CD8-positive, alpha-beta memory T cell (primary cell): ENCODE results near the gene SEMA5B. TPM values are rescaled to one million over a fixed set of nuclear protein-coding genes. Genes with fewer than 3 reads are reported as not detected.

Experiments used
- CTCF ChIA-PET: fragments of 350-600 bp; sonication (Branson Sonifier 250); formaldehyde crosslinking; loops from one replicate; lab custom pipeline; 2021; ENCODE audit warnings: antibody characterized with exemption; lab: Charles Lee
- POLR2A ChIA-PET: fragments of 350-600 bp; sonication (Branson Sonifier 250); formaldehyde crosslinking; loops from one replicate; lab custom pipeline; 2021; ENCODE audit warnings: antibody characterized with exemption; lab: Charles Lee
- DNase-seq, 5 donors: peaks; one replicate each; pipeline versions ENCODE4 v3.0.0 to v3.0.0-alpha.2; 2020 to 2022; ENCODE audit warnings: mixed read lengths in 1 of 5
- H3K27ac ChIP-seq: one replicate; pipeline ENCODE4 v1.7.0; 2013; ENCODE audit warnings: low read depth, mild to moderate bottlenecking, low read length, moderate library complexity
- H3K27me3 ChIP-seq: 2 replicates; pipeline ENCODE4 v1.7.0; 2013; ENCODE audit warnings: low read length, mild to moderate bottlenecking; ENCODE audit not compliant: insufficient read depth, poor library complexity, severe bottlenecking
- H3K36me3 ChIP-seq: 2 replicates; pipeline ENCODE4 v1.7.0; 2013; ENCODE audit warnings: mild to moderate bottlenecking, low read length, moderate library complexity; ENCODE audit not compliant: insufficient read depth
- H3K4me1 ChIP-seq: 2 replicates; pipeline ENCODE4 v1.7.0; 2013; ENCODE audit warnings: mild to moderate bottlenecking, low read length, moderate library complexity; ENCODE audit not compliant: insufficient read depth
- H3K4me3 ChIP-seq: 2 replicates; pipeline ENCODE4 v1.7.0; 2013; ENCODE audit warnings: mild to moderate bottlenecking, low read length
- H3K9me3 ChIP-seq: 2 replicates; pipeline ENCODE4 v1.7.0; 2013; ENCODE audit warnings: mild to moderate bottlenecking, low read length
- H3K27ac Mint-ChIP-seq, 8 donors: one replicate each; pipeline ENCODE4 v1.8.0; 2020 to 2021; ENCODE audit warnings: mixed read lengths in 8 of 8, mild to moderate bottlenecking in 6 of 8, inconsistent platforms in 3 of 8, moderate library complexity in 3 of 8
- H3K27me3 Mint-ChIP-seq, 2 donors: one replicate each; pipeline ENCODE4 v1.8.0; 2020 to 2021; ENCODE audit warnings: mixed read lengths in 2 of 2, mild to moderate bottlenecking in 1 of 2, moderate library complexity in 1 of 2
- H3K36me3 Mint-ChIP-seq, 3 donors: one replicate each; pipeline ENCODE4 v1.8.0; 2020 to 2021; ENCODE audit warnings: mixed read lengths in 3 of 3, inconsistent platforms in 1 of 3, mild to moderate bottlenecking in 1 of 3
- H3K4me1 Mint-ChIP-seq, 3 donors: one replicate each; pipeline ENCODE4 v1.8.0; 2020 to 2021; ENCODE audit warnings: mixed read lengths in 3 of 3, inconsistent platforms in 1 of 3, mild to moderate bottlenecking in 1 of 3
- H3K4me3 Mint-ChIP-seq, 7 donors: one replicate each; pipeline ENCODE4 v1.8.0; 2020 to 2021; ENCODE audit warnings: mixed read lengths in 7 of 7, mild to moderate bottlenecking in 6 of 7, moderate library complexity in 4 of 7, inconsistent platforms in 2 of 7
- H3K9me3 Mint-ChIP-seq, 5 donors: one replicate each; pipeline ENCODE4 v1.8.0; 2020 to 2022; ENCODE audit warnings: mixed read lengths in 5 of 5, mild to moderate bottlenecking in 3 of 5, moderate library complexity in 2 of 5, inconsistent platforms in 1 of 5
- polyA plus RNA-seq: library from polyadenylated mRNA; unstranded; fragments of 300-500 nt; fragmentation: Illumina TruSeq; gene quantifications from one replicate; pipeline ENCODE4 v1.2.3, GENCODE V29; 2021
- total RNA-seq, 2 experiments: library from RNA; stranded (reverse); gene quantifications; one replicate each; pipeline ENCODE4 v1.2.3, GENCODE V29; 2021

The SEMA5B gene
- total and polyA plus RNA-seq, 3 experiments from 2014 or later, result not detected

DNA sequence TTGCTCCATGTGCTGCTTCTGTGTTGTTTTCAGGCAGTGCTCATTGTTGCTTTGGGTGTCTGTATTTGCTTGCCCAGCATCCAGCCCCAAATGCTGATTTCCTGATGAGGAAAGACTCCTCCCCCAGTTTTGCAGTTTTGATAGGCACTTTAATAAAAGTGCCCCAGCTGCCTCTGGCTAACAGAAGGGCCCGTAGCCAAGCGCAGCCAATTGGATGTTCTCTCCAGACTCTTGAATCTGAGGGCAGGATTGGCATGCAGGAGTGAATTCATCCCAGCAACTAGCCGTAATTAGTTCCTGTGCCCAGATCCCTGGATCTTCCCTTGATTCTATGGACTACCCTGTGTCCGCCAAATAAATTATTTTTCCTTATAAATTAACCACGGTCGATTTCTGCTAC lies 14.8 kb upstream of the SEMA5B start:
- Histone ChIP-seq H3K4me1 (no peaks in the 10 kb centered on the region), H3K4me3 (no peak overlapping the region), H3K36me3 (no peaks in the 10 kb centered on the region), H3K9me3 (no peaks in the 10 kb centered on the region), H3K27me3 (peaks cover under 1% of the 10 kb centered on the region), H3K27ac (no peak overlapping the region)
- Mint-ChIP-seq H3K4me1 (no peaks in the 10 kb centered on the region), H3K27ac (no peak overlapping the region), H3K27me3 (peaks cover 17 to 56% of the 10 kb centered on the region in 2 donors), H3K4me3 (no peak overlapping the region), H3K9me3 (no peaks in the 10 kb centered on the region), H3K36me3 (peaks cover 0 to 3% (median 0%) of the 10 kb centered on the region in 3 donors)
- ChIA-PET POLR2A (no interaction called here), CTCF (no interaction called here)
- no peak for DNase-seq

DNA sequence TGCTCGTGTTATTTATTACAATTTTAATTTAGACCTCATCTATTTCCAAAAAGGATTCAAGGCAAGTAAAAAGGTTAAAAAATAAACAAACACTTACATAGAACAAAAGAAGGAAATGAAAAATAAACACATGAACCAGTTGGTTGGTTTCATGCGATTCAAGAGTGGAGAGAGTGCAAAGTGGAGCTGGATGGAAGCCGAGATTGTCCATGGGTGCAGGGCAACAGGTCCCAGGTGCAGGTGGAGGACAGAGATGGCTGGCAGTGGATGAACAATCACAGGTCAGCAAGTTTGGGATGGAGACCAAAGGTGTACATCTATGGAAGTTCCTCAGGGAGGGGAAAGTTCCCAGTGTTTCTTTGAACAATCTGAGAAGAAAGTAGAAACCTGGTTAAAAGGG lies 11.6 kb upstream of the SEMA5B start:
- ChIA-PET CTCF (no interaction called here), POLR2A (no interaction called here)
- no peaks in the 10 kb centered on the region for H3K36me3 Mint-ChIP-seq
- DNase-seq, result no peak
- no peak overlapping the region for H3K4me3 Mint-ChIP-seq
- H3K27me3 Mint-ChIP-seq, result peaks cover 27 to 72% of the 10 kb centered on the region in 2 donors
- Histone ChIP-seq H3K36me3 (no peaks in the 10 kb centered on the region), H3K4me3 (no peak overlapping the region), H3K27ac (no peak overlapping the region), H3K27me3 (peaks cover 14% of the 10 kb centered on the region), H3K9me3 (no peaks in the 10 kb centered on the region), H3K4me1 (no peaks in the 10 kb centered on the region)
- H3K9me3 Mint-ChIP-seq, result no peaks in the 10 kb centered on the region
- H3K27ac Mint-ChIP-seq, result no peak overlapping the region
- no peaks in the 10 kb centered on the region for H3K4me1 Mint-ChIP-seq

DNA sequence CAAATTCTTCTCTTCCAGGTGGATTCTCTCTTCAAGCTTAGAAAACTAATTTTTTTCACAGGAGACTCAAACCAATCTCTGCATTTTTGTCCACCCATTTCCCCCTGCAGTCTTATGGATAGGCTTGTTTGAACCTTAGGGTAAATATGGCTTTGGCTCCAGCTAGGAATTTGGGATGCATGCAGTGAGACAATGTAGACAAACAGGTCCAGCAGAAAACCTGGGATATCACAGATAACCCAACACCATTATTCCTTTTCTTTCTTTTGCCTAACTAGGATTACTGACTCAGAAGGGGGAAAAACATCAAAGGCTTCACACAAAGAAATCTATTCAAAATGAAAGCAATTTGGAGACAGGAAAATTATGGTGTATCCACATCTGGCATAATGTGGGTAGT lies 11.2 kb upstream of the SEMA5B start:
- Histone ChIP-seq H3K36me3 (no peaks in the 10 kb centered on the region), H3K27ac (no peak overlapping the region), H3K4me3 (no peak overlapping the region), H3K9me3 (no peaks in the 10 kb centered on the region), H3K4me1 (no peaks in the 10 kb centered on the region), H3K27me3 (peaks cover 17% of the 10 kb centered on the region)
- Mint-ChIP-seq H3K36me3 (no peaks in the 10 kb centered on the region), H3K9me3 (no peaks in the 10 kb centered on the region), H3K27me3 (peaks cover 26 to 72% of the 10 kb centered on the region in 2 donors), H3K4me1 (no peaks in the 10 kb centered on the region), H3K27ac (no peak overlapping the region), H3K4me3 (no peak overlapping the region)
- ChIA-PET POLR2A (no interaction called here), CTCF (no interaction called here)
- DNase-seq, result no peak

DNA sequence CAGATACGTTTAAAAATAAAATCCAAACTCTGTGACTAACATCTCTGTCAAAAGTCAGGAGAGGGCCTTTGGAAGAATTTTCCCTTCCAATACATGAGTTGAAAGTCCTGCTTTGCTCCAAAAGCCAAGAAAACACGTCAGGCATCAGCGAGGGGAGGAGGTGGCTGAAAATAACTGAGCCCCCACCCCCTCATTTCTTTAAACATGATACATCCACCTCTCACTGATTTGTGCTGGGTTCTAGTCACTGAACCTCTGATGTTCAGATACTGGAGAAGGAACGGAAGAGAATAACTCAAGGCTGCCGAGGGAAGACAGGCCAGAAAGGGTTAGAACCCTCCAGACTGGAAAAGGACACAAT lies 9.4 kb upstream of the SEMA5B start:
- Histone ChIP-seq H3K4me3 (no peak overlapping the region), H3K4me1 (no peaks in the 10 kb centered on the region), H3K27me3 (peaks cover 17% of the 10 kb centered on the region), H3K9me3 (no peaks in the 10 kb centered on the region), H3K27ac (no peak overlapping the region), H3K36me3 (no peaks in the 10 kb centered on the region)
- CTCF ChIA-PET, result interaction anchor here (1.0 kb wide), 1 partner anchor 9 kb away, joined by 4 read pairs; the partner anchor contains the start of gene SEMA5B
- H3K36me3 Mint-ChIP-seq, result no peaks in the 10 kb centered on the region
- H3K27ac Mint-ChIP-seq, result no peak overlapping the region
- H3K4me3 Mint-ChIP-seq, result no peak overlapping the region
- no peaks in the 10 kb centered on the region for H3K9me3 Mint-ChIP-seq
- no peak for DNase-seq
- H3K27me3 Mint-ChIP-seq, result peaks cover 29 to 68% of the 10 kb centered on the region in 2 donors
- no peaks in the 10 kb centered on the region for H3K4me1 Mint-ChIP-seq
- POLR2A ChIA-PET, result no interaction called here

DNA sequence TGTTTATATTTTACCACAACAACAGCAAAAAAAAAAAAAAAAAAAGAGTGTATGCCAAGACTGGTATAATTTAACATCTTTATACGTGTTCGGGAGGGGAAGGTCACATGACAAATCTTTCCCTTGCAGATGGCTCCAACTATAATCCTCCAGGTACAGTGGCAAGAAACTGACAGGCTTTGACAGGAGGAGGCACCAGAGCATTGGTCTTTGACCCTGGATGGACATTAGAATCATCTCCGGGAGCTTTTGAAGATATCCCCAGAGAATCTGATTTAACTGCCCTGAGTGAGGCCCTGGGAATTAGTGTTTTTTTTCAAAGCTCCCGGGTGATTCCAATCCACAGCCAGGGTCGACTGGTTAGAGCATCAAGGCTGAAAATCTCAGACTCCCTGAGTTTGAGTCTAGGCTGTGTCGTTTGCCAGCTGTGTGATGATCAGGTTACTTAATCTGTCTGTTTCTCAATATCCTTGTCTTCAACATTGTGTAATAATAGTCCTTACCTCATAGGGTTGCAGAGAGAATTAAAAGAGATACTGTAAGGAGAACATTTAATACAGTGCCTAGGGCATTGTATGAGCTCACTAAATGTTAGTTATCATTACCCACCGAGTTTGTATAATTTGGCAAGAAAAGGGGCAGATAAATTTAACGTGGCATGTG lies 8.9 kb upstream of the SEMA5B start:
- no peak overlapping the region for H3K27ac Mint-ChIP-seq
- DNase-seq, result no peak
- H3K27me3 Mint-ChIP-seq, result peaks cover 29 to 66% of the 10 kb centered on the region in 2 donors
- no peak overlapping the region for H3K4me3 Mint-ChIP-seq
- H3K9me3 Mint-ChIP-seq, result no peaks in the 10 kb centered on the region
- H3K4me1 ChIP-seq, result no peaks in the 10 kb centered on the region
- peaks cover 17% of the 10 kb centered on the region for H3K27me3 ChIP-seq
- H3K4me1 Mint-ChIP-seq, result no peaks in the 10 kb centered on the region
- H3K27ac ChIP-seq, result no peak overlapping the region
- no peaks in the 10 kb centered on the region for H3K36me3 ChIP-seq
- H3K9me3 ChIP-seq, result no peaks in the 10 kb centered on the region
- POLR2A ChIA-PET, result no interaction called here
- H3K4me3 ChIP-seq, result no peak overlapping the region
- CTCF ChIA-PET, result interaction anchor here (1.0 kb wide), 1 partner anchor 9 kb away, joined by 4 read pairs; the partner anchor contains the start of gene SEMA5B
- H3K36me3 Mint-ChIP-seq, result no peaks in the 10 kb centered on the region

DNA sequence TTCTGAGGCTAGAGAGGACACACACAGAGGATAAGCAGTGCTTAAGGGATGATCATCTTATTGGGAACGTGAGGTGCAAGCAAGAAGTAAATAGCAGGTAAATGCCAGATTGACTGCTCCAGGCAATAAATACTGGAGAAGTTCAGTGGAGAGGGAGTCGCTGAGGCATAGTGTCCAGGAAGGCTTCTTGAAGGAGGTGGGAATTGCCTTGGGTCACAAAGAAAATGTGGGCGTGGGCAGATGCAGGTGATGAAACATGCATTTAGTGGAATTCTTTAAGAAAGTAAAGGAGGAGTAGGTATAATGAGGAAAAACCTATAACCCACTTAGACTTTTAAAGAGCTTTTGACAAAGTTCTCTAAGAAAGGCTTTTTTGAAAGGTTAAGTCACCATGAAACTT lies 7.4 kb upstream of the SEMA5B start:
- CTCF ChIA-PET, result no interaction called here
- H3K4me1 ChIP-seq, result no peaks in the 10 kb centered on the region
- H3K27ac ChIP-seq, result no peak overlapping the region
- no peaks in the 10 kb centered on the region for H3K9me3 ChIP-seq
- H3K4me3 Mint-ChIP-seq, result no peak overlapping the region
- DNase-seq, result no peak
- peaks cover 25 to 60% of the 10 kb centered on the region in 2 donors for H3K27me3 Mint-ChIP-seq
- POLR2A ChIA-PET, result no interaction called here
- H3K4me3 ChIP-seq, result no peak overlapping the region
- H3K27ac Mint-ChIP-seq, result peak overlapping the region in 1 of 8 donors; percentile 43
- no peaks in the 10 kb centered on the region for H3K36me3 ChIP-seq
- H3K9me3 Mint-ChIP-seq, result no peaks in the 10 kb centered on the region
- H3K36me3 Mint-ChIP-seq, result no peaks in the 10 kb centered on the region
- no peaks in the 10 kb centered on the region for H3K4me1 Mint-ChIP-seq
- peaks cover 27% of the 10 kb centered on the region for H3K27me3 ChIP-seq

DNA sequence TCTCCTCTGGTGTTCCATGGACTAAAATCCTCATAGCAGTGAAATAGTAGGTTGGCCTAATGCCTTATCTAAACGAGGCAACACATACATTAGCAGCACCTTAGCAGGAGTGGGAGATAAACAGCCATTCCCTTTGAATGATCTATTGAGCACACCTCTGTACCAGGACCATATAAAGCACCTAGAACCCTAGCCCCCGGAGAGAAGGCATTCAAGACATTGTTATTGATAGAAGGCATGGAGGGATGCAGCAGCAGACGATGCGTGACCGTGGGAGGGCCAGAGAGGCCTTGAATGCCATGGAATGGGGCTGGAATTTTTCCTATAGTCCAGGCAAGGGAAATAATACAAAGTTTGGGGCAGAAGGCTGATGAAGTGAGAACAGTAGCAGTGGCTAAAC lies 6.6 kb upstream of the SEMA5B start:
- no peaks in the 10 kb centered on the region for H3K4me1 Mint-ChIP-seq
- H3K4me3 Mint-ChIP-seq, result no peak overlapping the region
- Histone ChIP-seq H3K36me3 (no peaks in the 10 kb centered on the region), H3K9me3 (no peaks in the 10 kb centered on the region), H3K27me3 (peaks cover 36% of the 10 kb centered on the region), H3K4me3 (no peak overlapping the region), H3K27ac (no peak overlapping the region), H3K4me1 (no peaks in the 10 kb centered on the region)
- DNase-seq, result no peak
- no peaks in the 10 kb centered on the region for H3K36me3 Mint-ChIP-seq
- H3K27me3 Mint-ChIP-seq, result peaks cover 33 to 54% of the 10 kb centered on the region in 2 donors
- ChIA-PET CTCF (no interaction called here), POLR2A (no interaction called here)
- H3K27ac Mint-ChIP-seq, result no peak overlapping the region
- no peaks in the 10 kb centered on the region for H3K9me3 Mint-ChIP-seq

DNA sequence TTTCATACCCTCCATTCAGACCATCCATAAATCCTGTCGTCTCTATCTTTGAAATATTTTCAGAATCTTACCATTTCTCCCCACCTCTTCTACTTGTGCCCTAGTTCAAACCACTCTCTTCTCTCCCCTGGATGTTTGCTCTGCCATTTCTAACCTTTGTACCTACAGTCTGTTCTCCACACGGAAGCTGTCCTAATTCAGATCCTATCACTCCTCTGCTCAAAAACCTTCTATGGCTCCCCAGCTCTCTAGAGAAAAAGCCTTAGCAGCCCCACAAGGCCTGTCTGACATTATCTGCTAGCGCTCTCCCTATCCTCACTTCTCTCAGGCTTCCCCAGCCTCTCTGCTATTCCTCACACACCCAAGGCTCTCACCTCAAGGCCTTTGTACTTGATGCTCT lies 4.5 kb upstream of the SEMA5B start:
- no peak overlapping the region for H3K27ac Mint-ChIP-seq
- no peak for DNase-seq
- H3K9me3 Mint-ChIP-seq, result no peaks in the 10 kb centered on the region
- peaks cover 8 to 9% (median 8%) of the 10 kb centered on the region in 3 donors for H3K4me1 Mint-ChIP-seq
- H3K9me3 ChIP-seq, result no peaks in the 10 kb centered on the region
- no peaks in the 10 kb centered on the region for H3K36me3 Mint-ChIP-seq
- peaks cover 43% of the 10 kb centered on the region for H3K27me3 ChIP-seq
- POLR2A ChIA-PET, result interaction anchor here (0.6 kb wide), 1 partner anchor 79 kb away, joined by 3 read pairs; no protein-coding TSS in a partner anchor
- CTCF ChIA-PET, result interaction anchor here (1.7 to 2.5 kb wide), 2 partner anchors 11 to 276 kb away, joined by 5 to 11 read pairs; no protein-coding TSS in a partner anchor
- no peak overlapping the region for H3K4me3 ChIP-seq
- H3K4me3 Mint-ChIP-seq, result no peak overlapping the region
- H3K27ac ChIP-seq, result no peak overlapping the region
- H3K4me1 ChIP-seq, result peaks cover 5% of the 10 kb centered on the region
- no peaks in the 10 kb centered on the region for H3K36me3 ChIP-seq
- peaks cover 34 to 37% of the 10 kb centered on the region in 2 donors for H3K27me3 Mint-ChIP-seq
